Mucosa of gallbladder (tissue), 1 donor: ENCODE results near the gene IFI30. TPM values are rescaled to one million over a fixed set of nuclear protein-coding genes. Genes with fewer than 3 reads are reported as not detected.

Source experiments
- DNase-seq: peaks from one replicate; pipeline ENCODE4 v3.0.0-alpha.2; 2020; ENCODE audit warnings: low spot score
- total RNA-seq: library from RNA; stranded (reverse); gene quantifications from one replicate; pipeline ENCODE4 v1.2.1, GENCODE V29; 2021
- donor health status: DM: no; HTN: no; CAD: no.

The IFI30 gene
- total RNA-seq, result 44.7 TPM

DNA sequence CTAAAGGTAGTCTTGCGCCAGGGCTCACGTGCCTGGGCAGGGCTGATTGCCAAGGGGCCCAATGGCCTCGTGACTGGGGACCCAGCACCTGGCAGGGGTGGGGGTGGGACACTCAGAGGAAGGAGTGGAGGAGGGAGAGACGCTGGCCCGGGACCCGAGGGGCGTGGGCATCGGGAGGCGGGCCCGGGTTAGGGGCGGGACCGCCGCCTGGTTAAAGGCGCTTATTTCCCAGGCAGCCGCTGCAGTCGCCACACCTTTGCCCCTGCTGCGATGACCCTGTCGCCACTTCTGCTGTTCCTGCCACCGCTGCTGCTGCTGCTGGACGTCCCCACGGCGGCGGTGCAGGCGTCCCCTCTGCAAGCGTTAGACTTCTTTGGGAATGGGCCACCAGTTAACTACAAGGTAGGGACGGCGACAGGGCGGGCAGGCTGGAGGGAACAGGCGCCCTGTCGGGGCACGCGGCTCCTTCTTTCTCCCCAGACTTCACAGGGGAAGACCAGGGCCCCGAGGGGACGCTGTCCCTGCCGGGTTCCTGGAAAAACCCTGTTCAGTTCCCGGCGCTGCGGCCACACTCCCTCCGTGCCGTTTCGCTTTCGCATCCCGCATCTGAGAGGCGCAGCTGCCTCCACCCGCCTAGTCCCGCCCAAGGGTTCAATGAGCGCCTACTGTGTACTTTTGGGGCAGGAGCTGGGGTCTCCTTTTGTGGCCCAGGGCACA is at the start of gene IFI30:
Gene IFI30 (plus strand): TSS at position 242 of the 717 bp plus-strand sequence. CDS start 29 bp downstream, at position 271.
- DNase-seq, result peak; percentile 68

DNA sequence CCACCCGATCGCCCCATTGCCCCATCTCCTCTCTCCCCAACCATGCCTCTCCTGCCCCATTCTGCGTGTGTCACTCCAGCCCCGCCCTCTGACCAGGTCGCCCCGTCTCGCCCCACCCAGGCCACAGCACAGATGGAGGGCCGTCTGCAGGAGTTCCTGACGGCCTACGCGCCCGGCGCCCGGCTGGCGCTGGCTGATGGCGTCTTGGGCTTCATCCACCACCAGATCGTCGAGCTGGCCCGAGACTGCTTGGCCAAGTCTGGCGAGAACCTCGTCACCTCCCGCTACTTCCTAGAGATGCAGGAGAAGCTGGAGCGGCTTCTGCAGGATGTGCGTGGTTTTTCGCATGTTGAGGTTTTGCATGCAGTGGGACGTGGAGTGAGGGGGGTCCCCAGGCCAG is 49.8 kb upstream of the IFI30 start:
- no peak for DNase-seq

DNA sequence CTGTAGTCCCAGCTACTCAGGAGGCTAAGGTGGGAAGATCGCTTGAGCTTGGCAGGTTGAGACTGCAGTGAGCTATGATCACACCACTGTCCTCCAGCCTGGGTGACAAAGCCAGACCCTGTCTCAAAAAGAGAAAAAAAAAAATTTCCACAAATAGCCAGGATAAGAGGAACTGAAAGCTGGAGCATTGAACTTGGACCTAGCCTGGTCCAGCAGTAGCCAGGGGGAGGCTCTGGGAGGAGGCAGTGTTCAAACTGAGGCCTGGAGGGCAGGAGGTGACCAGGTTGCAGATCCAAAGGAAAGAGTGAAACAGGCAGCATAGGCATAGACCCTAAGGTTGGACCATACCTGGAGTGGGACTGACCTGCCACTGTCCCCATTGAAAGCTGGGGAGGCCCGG is 47.5 kb upstream of the IFI30 start:
- DNase-seq, result no peak

DNA sequence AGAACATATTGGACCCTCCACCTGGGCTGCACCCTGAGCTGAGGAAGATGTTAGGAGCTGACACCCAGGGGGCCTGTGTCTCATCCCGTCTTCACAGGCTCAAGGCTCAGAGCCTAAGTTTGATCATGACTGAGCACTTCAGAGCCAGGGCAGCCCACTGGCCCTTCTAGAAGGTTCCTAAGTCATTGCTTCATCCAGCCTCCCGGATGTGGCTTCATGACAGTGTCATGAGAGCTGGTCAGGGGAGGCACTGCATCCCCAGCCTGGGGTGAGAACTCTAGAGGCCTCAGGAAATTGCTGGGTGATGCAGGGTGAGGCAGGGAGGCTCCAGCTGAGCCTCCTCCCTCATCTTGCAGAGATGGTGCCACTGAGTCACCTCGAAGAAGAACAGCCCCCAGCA is 45.6 kb upstream of the IFI30 start:
- DNase-seq, result no peak

DNA sequence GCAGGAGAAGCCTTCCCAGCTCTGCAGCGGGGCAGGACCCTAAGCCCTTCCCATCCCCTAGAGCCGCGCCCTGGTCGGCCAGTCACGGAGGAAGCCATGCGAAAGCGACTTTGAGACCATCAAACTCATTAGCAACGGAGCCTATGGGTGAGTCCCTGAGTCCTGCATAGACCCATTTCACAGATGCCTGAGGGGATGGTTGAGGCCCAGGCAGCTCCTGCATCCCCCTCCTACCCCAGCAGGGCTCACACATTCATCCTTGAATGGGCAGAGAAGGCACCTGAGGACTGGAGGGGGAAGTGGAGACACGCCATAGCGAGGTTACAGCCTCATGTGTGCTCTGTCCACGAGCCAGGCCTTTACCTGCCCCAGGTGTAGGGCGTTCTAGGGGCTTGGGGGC is 44.8 kb upstream of the IFI30 start:
- no peak for DNase-seq

DNA sequence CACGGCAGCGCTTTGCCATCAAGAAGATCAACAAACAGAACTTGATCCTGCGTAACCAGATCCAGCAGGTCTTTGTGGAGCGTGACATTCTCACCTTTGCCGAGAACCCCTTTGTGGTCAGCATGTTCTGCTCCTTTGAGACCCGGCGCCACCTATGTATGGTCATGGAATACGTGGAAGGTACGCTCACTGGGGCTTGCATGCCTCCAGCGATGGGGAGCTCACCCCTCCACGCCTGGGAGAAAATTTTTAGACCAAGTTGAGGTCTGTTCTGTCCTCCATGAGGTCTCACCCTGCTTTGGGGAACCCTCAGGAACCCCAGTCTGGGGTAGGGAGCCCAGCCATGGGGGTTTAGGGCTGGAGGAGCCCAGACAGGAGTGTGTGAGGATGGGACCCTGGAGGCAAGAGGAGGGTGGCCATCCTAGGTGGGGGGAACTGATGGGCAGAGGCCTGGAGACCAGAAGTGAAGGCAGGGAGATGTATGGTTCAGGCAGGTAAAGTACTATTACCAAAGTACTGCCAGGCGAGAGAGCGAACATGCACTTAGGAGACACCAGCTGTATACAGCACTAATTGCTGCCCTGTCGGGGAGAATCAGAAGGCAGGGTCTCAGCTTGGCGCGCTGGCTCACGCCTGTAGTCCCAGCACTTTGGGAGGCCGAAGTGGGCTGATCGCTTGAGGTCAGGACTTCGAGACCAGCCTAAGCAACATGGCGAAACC is 42.9 kb upstream of the IFI30 start:
- no peak for DNase-seq

DNA sequence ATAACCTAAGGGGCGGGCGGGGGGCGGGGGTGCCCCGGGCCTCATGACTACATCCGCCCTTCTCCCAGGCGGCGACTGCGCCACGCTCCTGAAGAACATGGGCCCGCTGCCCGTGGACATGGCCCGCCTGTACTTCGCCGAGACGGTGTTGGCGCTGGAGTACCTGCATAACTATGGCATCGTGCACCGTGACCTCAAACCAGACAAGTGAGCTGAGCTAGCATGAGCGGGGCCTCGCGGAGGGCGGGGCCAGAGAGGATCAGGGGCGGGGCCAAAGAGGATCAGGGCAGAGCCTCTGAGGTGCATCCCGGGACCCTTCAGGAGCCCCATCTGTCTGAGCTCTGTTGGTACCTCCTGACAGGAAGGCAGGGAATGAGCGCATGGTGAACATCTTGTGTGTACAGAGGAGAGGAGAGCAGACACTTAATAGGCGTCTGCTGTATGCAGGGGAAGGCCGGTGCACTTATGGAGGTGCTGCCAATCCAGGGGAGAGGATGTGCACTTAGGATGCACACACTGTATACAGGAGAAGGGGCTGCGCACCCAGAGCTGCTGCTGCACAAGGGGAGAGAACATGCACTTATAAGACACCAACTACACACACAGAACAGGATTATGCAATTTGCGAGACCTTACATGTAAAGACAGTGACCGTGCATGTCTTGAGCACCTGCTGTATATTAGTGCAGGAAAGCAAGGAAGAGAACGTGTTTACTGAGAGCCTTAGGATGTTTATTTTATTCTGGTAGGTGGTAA is 41.6 kb upstream of the IFI30 start:
- no peak for DNase-seq

GRCh38 chr19:18135712-18136584 is 37.7 kb upstream of the IFI30 start:
- peak; percentile 49 for DNase-seq

- DNase-seq, result no peak
Observed at GRCh38 chr19:18137242-18137641, 36.4 kb upstream of the IFI30 start.

DNA sequence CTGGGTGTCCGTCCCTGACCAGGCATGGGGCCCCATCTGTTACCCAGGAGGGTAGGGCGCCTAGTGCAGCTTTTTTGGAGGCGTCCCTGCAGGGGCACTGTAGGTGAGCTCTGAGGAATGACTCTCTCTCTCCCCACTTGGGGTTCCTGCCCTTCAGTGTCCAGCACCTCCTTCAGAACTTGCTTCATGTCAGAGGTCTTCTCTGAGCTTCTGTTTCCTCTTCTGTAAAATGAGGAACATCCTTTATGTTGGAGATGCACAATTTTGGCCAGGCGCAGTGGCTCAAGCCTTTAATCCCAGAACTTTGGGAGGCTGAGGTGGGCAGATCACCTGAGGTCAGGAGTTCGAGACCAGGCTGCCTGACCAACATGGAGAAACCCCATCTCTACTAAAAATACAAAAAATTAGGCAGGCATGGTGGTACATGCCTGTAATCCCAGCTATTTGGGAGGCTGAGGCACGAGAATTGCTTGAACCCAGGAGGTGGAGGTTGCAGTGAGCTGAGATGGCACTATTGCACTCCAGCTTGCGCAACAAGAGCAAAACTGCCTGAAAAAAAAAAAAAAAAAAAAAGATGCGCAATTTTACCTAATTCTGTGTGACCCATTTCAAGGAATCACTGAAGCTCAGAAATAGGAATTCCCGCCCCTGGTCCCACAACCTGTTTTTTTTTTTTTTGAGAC is 35.8 kb upstream of the IFI30 start:
- DNase-seq, result no peak

DNA sequence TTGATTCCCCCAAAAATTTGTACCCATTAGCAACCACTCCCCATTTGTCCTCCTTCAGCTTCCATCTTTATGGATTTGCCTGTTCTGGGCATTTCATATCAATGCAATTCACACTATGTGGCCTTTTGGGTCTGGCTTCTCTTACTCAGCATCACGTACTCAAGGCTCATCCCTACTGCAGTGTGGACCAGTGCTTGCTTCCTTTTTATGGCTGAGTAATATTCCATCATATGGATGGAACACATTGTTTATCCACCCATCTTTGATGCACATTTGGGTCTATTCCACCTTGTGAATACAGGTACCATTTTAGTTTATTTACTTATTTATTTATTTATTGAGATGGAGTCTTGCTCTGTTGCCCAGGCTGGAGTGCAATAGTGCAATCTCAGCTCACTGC is 33.1 kb upstream of the IFI30 start:
- no peak for DNase-seq

DNA sequence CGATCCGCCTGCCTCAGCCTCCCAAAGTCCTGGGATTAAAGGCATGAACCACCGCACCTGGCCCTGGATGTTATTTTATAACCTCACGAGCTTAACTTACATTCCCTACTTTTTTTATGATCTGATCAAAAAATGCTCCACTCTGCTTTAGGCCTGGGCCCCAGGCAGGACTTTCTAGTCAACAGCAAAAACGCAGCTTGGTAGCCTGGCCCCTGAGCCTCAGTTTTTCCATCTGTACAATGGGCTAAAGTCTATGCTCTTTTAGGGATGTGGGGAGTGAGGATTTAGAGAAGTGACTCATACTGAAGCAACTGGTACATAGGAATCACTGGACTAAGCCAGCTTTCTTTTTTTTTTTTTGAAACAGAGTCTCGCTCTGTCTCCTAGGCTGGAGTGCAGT is 32.6 kb upstream of the IFI30 start:
- DNase-seq, result no peak

DNA sequence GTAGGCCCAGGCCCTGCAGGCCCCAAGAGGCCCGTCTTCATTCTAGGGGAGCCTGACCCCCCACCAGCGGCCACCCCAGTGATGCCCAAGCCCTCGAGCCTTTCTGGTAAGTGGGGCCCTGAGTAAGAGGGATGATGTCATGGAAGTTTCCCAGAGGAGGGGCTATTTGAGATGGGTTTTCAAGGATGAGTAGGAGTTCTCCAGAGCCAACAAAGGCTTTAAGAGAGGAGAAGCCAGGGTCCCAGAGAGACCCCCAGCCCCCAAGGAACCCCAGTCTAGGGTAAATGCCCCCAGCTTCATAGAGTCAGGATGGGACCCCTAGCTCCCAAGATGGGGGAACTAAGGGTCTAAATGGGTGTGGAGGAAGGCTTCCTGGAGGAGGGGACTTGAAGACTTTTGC is 29.7 kb upstream of the IFI30 start:
- DNase-seq, result no peak

DNA sequence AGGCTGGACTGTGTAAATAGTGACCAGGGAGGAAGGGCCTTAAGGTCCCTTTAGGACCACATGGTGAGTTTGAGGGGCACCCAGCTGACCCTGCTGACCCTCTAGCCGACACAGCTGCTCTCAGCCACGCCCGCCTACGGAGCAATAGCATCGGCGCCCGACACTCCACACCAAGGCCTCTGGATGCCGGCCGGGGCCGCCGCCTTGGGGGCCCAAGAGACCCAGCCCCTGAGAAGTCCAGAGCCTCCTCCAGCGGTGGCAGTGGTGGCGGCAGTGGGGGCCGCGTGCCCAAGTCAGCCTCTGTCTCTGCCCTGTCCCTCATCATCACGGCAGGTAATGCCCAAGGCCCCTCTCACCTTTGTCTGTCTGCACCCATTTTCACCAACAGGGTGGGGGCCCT is 29.3 kb upstream of the IFI30 start:
- DNase-seq, result no peak

GRCh38 chr19:18144906-18145305 is 28.7 kb upstream of the IFI30 start:
- DNase-seq, result no peak

- DNase-seq, result no peak
Observed at GRCh38 chr19:18145391-18145999, 28.1 kb upstream of the IFI30 start.

GRCh38 chr19:18147396-18147795 is 26.2 kb upstream of the IFI30 start:
- no peak for DNase-seq

GRCh38 chr19:18149596-18149975 is 24.0 kb upstream of the IFI30 start:
- no peak for DNase-seq

DNA sequence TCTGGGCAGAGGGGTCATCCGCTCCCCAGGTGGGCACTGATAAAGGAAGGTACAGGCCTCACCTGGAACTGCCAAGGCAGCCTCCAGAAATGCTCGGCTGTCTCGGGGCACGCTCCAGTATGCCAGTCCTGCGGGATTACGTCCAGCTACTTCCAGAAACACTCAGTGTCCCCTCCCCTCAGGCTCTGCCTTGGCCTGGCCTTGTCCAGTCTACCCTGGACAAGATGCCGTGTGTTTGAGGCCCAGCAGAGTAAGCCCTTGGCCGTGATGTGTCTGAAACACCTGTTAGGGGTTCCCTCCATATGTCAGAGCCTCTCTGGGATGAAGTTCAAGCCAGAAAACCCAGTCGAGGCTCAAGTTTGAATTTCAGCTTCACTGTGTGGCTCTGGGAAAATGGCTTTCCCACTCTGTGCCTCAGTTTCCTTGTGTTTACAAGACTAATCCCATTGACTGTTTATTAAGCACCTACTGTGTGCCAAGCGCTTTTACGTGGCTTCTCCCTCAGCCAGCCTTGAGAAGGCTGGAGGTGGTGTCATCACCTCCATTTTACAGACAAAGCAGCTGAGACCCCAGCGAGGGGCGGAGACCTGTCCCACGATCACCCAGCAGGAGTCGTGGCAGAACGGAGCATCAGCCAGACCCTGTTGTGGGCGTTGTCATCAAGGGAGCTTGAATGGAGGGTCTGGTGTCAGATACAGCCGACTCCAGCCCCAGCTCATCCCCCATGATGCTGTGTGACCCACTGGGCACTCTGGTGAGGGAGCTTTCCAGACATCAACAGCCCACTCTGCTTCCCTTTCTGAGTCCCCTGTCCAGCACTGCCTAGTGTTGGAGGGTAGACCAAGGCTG is 22.6 kb upstream of the IFI30 start:
- DNase-seq, result no peak

DNA sequence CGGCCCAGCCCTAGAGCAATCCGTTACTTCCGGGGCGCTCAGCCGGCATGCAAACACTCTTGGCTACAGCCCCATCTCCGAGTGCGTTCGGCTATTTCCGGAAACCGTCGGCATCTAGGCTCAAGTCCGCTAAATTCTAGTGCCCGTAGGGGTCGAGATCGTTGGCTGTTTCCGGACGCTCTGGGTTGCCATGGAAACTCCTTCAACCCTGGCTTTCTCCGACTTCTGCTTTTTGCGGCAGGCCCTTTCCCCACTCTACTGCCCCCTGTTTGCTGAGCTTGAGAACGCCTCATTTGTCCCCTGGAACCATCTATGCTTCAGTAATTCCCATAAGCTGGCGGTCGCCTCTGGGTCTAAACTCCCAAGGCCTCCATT is 21.2 kb upstream of the IFI30 start:
- DNase-seq, result peak; percentile 99
